GM21529 (cell line): ENCODE measurements around the gene THAP7.

Experiments
- ATAC-seq: cut with Tn5 transposase; IDR thresholded peaks from one replicate; pipeline ENCODE4 v1.9.1; 2021; ENCODE audit not compliant: unreplicated experiment

The THAP7 gene

GRCh38 chr22:20965104-20965887, 36.6 kb downstream of the THAP7 start:
- no peak for ATAC-seq

GRCh38 chr22:20964799-20965103, 37.2 kb downstream of the THAP7 start:
- ATAC-seq = no peak

- ATAC-seq = no peak
Measured at GRCh38 chr22:20964090-20964798, 37.7 kb downstream of the THAP7 start.

DNA sequence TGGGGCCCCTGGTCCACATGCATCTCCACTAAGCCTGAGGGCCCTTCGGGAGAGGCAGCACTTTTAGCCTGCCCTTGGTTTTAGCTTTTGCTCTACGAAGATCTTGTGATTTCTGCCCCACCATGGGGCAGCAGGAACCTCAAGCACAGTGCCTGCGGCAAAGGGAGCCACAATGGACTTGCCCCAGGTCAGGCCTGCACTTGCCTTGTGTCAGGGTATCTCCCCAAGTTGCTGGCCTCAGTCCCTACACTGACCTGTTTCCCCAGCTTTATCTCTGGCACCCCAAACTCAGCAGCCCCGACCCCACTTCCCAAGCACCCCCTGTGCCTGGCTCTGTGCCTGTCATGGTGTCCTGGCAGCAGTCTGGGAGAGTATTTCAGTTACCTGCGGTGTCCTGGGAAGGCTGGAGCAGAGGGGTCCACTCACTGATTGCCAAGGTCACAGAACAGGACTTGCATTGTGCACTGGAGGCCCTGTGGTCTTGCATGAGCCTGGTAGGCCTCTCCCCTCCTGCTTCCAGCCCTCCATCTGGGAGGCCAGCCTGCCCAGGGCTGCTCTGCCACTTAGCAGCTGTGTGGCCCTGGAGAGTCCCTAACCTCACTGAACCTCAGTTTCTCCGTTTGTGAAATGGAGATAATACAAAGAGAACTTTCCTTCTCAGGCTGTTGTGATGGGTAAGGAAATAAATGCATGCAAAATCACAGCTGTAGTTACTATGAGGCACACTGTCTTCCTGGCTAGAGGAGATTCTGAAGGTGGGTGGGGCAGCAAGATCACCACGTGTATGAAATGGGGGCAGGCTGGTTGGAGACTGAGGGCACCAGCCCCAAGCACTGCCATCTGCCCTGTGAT, 38.5 kb downstream of the THAP7 start:
- ATAC-seq = no peak

GRCh38 chr22:20962491-20962945, 39.4 kb downstream of the THAP7 start:
- no peak for ATAC-seq

- ATAC-seq = no peak
Measured at GRCh38 chr22:20960609-20961008, 41.3 kb downstream of the THAP7 start.

- no peak for ATAC-seq
Measured at GRCh38 chr22:20959578-20960461, 42.1 kb downstream of the THAP7 start.

GRCh38 chr22:20957683-20958431, 44.1 kb downstream of the THAP7 start:
- no peak for ATAC-seq

- ATAC-seq = no peak
Measured at GRCh38 chr22:20957102-20957682, 44.7 kb downstream of the THAP7 start.

DNA sequence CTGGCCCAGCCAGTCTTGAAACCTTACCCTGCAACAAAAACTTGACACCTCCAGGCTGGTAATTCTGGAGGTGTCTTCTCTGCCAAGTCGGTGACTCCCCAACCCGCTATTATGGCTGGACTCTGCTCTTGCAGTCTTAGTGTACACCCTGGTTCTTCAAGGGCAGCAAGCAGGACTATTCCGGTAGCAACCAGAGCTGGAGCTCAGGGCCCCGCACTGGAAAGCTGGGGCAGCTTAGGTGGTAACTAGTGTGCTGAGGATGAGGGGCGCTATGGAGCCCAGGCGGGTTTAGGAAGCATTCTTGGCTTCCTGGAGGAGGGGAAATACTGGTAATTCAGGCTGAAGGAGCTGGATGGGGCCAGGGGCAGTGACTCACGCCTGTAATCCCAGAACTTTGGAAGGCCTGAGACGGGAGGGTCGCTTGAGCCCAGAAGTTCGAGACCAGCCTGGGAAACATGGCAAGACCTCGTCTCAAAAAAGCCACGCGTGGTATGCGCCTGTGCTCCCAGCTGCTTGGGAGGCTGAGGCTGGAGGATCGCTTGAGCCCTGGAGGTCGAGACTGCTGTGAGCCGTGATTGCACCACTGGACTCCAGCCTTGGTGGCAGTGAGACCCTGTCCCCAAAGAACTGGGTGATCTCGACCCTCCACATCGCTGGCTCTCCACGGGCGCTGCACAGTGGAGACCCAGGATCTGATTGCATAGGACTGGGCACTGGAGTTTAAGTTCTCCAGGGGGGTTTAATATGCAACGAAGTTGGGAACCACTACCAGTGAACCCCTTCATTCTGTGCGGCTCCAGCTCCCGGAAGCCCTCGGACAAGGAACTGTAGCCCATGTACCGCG, 45.4 kb downstream of the THAP7 start:
- ATAC-seq = no peak

- ATAC-seq = no peak
Measured at GRCh38 chr22:20955548-20955947, 46.4 kb downstream of the THAP7 start.

DNA sequence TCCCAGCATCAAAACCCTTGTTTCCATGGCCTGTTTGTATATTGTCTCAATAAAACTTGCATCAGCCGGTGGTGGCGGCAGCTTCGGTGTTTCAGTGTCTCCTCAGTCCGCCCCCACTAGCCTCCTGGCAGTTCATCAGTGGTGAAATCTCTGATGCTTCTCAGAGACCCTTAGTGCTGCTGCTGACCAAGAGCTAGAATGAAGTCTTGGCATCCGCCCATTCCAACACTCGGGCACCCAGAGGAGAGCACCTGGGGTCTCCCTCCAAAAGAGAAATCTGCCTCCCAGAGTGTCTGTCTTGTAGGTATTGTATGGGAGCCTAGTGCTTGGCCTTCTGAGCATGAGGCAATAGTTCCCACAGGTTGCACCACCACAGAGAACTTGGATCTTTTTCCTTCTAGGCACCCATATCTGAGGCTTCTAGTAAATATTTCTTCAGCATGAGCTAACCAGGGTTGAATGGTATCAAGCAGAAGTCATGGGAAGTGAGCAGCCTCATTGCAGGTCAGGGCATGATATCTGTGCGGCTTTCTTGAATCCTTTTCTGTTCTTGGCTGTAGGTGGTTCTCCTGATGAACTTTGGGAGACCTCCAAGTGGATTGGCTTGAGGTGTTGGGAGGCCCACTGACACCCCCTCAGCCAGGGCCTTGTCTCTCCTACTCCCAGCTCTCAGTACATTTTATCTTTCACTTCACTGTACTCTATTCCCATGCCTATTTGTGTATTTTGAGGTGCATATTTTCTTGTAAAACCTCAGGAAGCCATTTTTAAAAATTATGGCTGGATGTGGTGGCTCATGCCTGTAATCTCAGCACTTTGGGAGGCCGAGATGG, 48.0 kb downstream of the THAP7 start:
- ATAC-seq = no peak

GRCh38 chr22:20953342-20953608, 48.6 kb downstream of the THAP7 start:
- no peak for ATAC-seq

DNA sequence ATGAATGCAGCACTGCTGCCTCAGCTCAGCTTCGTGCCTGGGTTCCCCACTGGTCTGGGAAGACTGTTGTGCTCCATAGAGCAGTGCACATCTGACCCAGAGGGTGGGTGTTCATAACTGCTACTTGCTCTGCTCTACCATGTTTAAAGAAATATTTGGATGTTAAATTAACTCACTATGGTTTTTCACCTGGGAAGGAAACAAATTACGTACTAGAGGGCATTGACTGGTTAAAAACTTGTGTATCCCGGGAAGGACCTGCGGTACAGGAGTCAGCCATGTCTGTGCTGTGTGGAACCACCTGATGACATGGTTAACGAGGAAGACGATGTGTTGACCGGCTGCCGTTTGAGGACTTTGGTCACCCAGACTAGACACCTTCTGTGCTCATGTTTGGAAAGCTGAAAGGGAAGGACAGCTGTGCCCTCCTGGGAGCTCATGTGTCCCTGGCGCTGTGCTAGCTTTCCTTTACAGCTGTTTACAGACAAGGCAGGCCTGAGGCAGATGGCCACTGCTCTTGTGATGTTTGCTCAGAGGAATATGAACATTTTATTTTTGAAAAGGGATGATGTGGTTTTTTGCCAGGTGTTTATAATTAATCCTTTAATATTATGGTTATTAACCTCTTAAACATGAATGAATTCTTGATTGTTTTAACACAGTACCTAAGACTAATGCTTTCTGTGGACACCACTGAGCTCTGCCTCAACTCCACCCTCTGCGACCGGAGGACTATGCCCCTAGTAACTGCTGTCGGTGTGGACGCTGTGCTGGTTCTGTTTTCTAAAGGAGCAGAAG, 49.2 kb downstream of the THAP7 start:
- no peak for ATAC-seq

DNA sequence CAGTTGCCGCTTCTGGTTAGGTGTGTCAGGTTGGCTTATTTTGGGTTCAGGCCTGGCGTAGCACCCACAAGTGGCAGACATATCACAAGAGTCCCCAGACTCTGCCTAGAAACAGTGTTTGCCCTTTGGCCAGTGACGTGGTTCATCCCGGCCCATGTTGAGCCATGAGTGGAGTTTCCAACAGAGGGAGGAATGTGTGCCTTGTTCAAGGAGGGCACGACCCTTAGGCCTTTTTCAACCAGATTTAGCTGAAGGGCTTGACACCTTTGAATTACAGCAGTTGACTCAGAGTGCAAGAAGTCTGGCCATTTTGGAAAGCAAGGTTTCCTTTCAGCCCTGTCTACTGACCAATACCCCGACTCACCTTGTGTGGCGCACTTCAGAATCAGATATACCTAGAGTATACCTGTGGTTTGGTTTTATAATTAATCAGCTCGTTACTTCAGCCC, 50.0 kb downstream of the THAP7 start:
- no peak for ATAC-seq

- ATAC-seq = no peak
Measured at GRCh38 chr22:20951151-20951931, 50.6 kb downstream of the THAP7 start.
